Heart left ventricle (tissue), 13 donors: Measurements from ENCODE around the gene ZNF638.

Experiments
- POLR2A ChIP-seq, 2 donors: fragments of 450-650 bp; IDR thresholded peaks; one replicate each; pipeline ENCODE4 v1.6.1; 2017; ENCODE audit warnings: antibody characterized with exemption in 2 of 2, mild to moderate bottlenecking in 2 of 2, moderate library complexity in 2 of 2
- TF ChIP-seq, protein P1 (sequence below), 12 donors: fragments of 200-600 bp; sonication (generic) in 4 of 12; IDR thresholded peaks; one replicate each; pipeline versions ENCODE4 v1.5.0 to v1.8.0; 2018 to 2022; ENCODE audit warnings: antibody characterized with exemption in 12 of 12, mild to moderate bottlenecking in 5 of 12
- donor health status: ischemic (EF 13 %, LVEDD 7.1; RV severe dilation, severe dysfunction).
- donor health status: DM: no; HTN: yes; CAD: no.
- donor health status: DM: no; HTN: no; CAD: no.
- donor health status: ischemic (EF 25% LVEDD 6.9; RV normal size, moderate dysfunction).
- donor health status: ischemic (EF 25% LVEDD 5.7; RV mildly dilated, moderate dysfunction).
- donor health status: ischemic (EF 35%, LVEDD 5.7; RV mildly dilated, moderate dysfunction).
- donor health status: nonischemic (EF 11% LVEDD 7.7; RV severe dilation, severe dysfunction).
- donor health status: DM: yes; HTN: yes; CAD: no.
- donor health status: PGD.
- donor health status: ischemic (EF 29% LVEDD 5.4; RV normal size, mild dysfunction).
- donor health status: nonischemic (EF 23%, LVEDD 6.1; RV moderate dilation, normal function).

DNA sequence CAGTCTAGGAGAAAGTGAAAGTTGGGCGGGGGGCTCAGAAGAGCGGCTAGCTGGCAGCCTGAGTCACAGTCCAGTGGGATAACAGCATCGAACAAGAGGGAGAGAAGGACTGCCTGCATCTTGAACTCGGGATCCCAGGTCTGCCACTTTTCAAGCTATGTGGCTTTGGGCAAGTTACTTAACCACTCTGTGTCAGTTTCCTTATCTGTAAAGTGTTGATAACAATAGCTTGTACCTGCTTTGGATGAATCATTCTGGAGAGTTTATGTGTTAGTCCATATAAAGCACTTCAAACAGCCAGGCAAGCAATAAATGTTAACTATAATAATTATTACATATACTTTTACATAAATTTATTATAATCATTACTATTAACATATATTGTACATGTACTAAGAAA lies 126.3 kb downstream of the ZNF638 start:
- TF ChIP-seq, protein P1, sequence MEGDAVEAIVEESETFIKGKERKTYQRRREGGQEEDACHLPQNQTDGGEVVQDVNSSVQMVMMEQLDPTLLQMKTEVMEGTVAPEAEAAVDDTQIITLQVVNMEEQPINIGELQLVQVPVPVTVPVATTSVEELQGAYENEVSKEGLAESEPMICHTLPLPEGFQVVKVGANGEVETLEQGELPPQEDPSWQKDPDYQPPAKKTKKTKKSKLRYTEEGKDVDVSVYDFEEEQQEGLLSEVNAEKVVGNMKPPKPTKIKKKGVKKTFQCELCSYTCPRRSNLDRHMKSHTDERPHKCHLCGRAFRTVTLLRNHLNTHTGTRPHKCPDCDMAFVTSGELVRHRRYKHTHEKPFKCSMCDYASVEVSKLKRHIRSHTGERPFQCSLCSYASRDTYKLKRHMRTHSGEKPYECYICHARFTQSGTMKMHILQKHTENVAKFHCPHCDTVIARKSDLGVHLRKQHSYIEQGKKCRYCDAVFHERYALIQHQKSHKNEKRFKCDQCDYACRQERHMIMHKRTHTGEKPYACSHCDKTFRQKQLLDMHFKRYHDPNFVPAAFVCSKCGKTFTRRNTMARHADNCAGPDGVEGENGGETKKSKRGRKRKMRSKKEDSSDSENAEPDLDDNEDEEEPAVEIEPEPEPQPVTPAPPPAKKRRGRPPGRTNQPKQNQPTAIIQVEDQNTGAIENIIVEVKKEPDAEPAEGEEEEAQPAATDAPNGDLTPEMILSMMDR (IDR thresholded peaks at IDR 0.05), result no peak
- no peak for TF ChIP-seq POLR2A (IDR thresholded peaks at IDR 0.05)
